Hepatocyte (in vitro differentiated cells): Measurements from ENCODE around the gene BCL7C. TPM values are rescaled to one million over a fixed set of nuclear protein-coding genes. Genes with fewer than 3 reads are reported as not detected.
"Not testable (repeated sequence)": the region's sequence is repeated elsewhere in the genome, so short reads cannot be mapped to it uniquely, and the experiment has no call there.

Experiments
- DNase-seq: peaks from one replicate; pipeline ENCODE4 v3.0.0-alpha.2; 2016; ENCODE audit warnings: low spot score
- H2AFZ ChIP-seq: fragments of 200-600 bp; sonication (generic); 2 replicates; pipeline ENCODE4 v1.6.0; 2016; ENCODE audit warnings: antibody characterized with exemption, mild to moderate bottlenecking
- H3K27ac ChIP-seq: fragments of 200-600 bp; sonication (generic); 2 replicates; pipeline ENCODE4 v1.5.1; 2016; ENCODE audit warnings: mild to moderate bottlenecking
- H3K27me3 ChIP-seq: fragments of 200-600 bp; sonication (generic); 2 replicates; pipeline ENCODE4 v1.6.1; 2016
- H3K36me3 ChIP-seq: fragments of 200-600 bp; sonication (generic); replicated peaks from 2 replicates; pipeline ENCODE4 v1.5.1; 2016; ENCODE audit warnings: low read depth; ENCODE audit not compliant: insufficient read depth
- H3K4me1 ChIP-seq: fragments of 200-600 bp; sonication (generic); 2 replicates; pipeline ENCODE4 v1.5.1; 2016; ENCODE audit warnings: mild to moderate bottlenecking, moderate library complexity; ENCODE audit not compliant: insufficient read depth
- H3K4me2 ChIP-seq: fragments of 200-600 bp; sonication (generic); 2 replicates; pipeline ENCODE4 v1.6.0; 2016
- H3K4me3 ChIP-seq: fragments of 200-600 bp; sonication (generic); 2 replicates; pipeline ENCODE4 v1.5.1; 2016; ENCODE audit warnings: mild to moderate bottlenecking
- H3K79me2 ChIP-seq: fragments of 200-600 bp; sonication (generic); 2 replicates; pipeline ENCODE4 v1.6.0; 2017; ENCODE audit warnings: mild to moderate bottlenecking
- H3K9me2 ChIP-seq: fragments of 200-600 bp; sonication (generic); replicated peaks from 2 replicates; pipeline ENCODE4 v1.6.0; 2017; ENCODE audit warnings: mild to moderate bottlenecking; ENCODE audit not compliant: insufficient read depth
- H3K9me3 ChIP-seq: fragments of 200-600 bp; sonication (generic); 2 replicates; pipeline ENCODE4 v1.5.1; 2016; ENCODE audit warnings: low read depth, mild to moderate bottlenecking
- H4K20me1 ChIP-seq: fragments of 200-600 bp; sonication (generic); 2 replicates; pipeline ENCODE4 v1.6.0; 2016; ENCODE audit warnings: mild to moderate bottlenecking; ENCODE audit not compliant: insufficient read depth, poor library complexity, severe bottlenecking
- EZH2 ChIP-seq: fragments of 200-600 bp; sonication (generic); IDR thresholded peaks from 2 replicates; pipeline ENCODE4 v1.6.1; 2016; ENCODE audit warnings: antibody characterized with exemption, mild to moderate bottlenecking, borderline replicate concordance
- EZH2phosphoT487 ChIP-seq: fragments of 200-600 bp; sonication (generic); IDR thresholded peaks from one replicate; pipeline ENCODE4 v1.6.1; 2018; ENCODE audit warnings: antibody characterized with exemption, mild to moderate bottlenecking, low read depth, moderate library complexity; ENCODE audit not compliant: unreplicated experiment, severe bottlenecking
- WGBS: methylation state at CpG from one replicate; pipeline ENCODE4 v1.1.6; 2016; ENCODE audit warnings: low lambda C conversion rate; ENCODE audit errors: missing lambda C conversion rate; 5-methylcytosine and 5-hydroxymethylcytosine counted together
- polyA plus RNA-seq: library from polyadenylated mRNA; unstranded; fragments of >200 nt; fragmentation: Nextera tagmentation; extraction: Ambion mirVana; gene quantifications from 2 replicates; pipeline ENCODE4 v1.2.1, GENCODE V29; 2016
- total RNA-seq: library from RNA; depleted of rRNA; stranded (reverse); fragments of >200 nt; gene quantifications from 2 replicates; pipeline ENCODE4 v1.2.3, GENCODE V29; 2014
- TF ChIP-seq, protein P1 (sequence below): fragments of 200-600 bp; sonication (generic); IDR thresholded peaks from 2 replicates; pipeline ENCODE4 v1.5.1; 2016; ENCODE audit warnings: antibody characterized with exemption, mild to moderate bottlenecking; ENCODE audit not compliant: poor library complexity

Gene BCL7C
- total RNA-seq, result 21.4 and 25.7 TPM in 2 replicates
- polyA plus RNA-seq, result 54.1 and 57.3 TPM in 2 replicates

DNA sequence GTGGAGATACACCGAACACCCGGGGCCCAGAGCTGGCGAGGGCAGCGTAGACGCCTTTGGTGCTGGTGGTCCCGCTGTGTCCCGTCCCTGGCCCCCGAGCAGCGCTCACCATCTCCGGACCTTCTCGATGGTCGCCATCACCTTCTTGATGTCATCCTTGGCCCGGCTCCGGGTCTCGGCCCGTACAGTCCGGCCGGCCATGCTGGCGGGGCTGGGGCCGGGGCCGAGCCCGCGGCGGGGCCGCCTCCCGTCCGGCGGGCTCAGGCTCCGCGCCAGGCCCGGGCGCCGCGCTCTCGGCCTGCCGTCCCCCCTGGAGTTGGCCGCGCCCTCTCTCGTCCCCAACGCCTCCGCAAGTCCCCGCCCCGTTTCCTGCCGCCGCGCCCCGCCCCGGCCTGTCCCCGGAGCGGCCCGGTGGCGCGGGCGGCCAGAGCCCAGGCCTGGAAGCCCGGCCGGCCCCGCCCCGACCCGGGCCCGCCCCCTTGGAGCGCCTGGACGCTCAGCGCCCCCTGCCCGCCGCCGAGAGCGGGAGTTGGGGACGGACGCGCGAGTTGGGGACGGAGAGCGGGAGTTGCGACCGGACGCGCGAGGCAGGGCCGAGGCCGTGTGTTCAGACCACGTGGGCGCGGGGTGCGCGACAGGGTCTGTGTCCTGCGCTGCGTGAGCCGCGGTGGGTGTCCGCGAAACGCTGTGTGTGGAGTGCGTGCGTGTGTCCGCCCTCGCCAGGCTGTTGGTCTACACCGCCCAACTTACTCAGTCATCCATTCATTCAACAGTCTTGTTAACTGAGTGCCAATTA, at the start of gene BCL7C:
TSS of gene BCL7C (minus strand) at position 334 of the 796 bp plus-strand sequence. CDS start at position 201, 133 bp downstream.
- Histone ChIP-seq H3K9me3 (no peaks in the 10 kb centered on the region), H3K4me2 (peak within 1 kb of the TSS; percentile 96), H3K4me3 (peak within 1 kb of the TSS; percentile 82), H2AFZ (peak within 1 kb of the TSS; percentile 86), H3K9me2 (no peaks in the 10 kb centered on the region), H3K4me1 (peaks cover 31% of the 10 kb centered on the region), H3K27ac (peak within 1 kb of the TSS; percentile 98), H4K20me1 (no peaks in the 10 kb centered on the region), H3K27me3 (no peaks in the 10 kb centered on the region), H3K36me3 (no peaks in the 10 kb centered on the region), H3K79me2 (peaks cover 23% of the 10 kb centered on the region)
- no peak for TF ChIP-seq EZH2phosphoT487
- TF ChIP-seq, protein P1, sequence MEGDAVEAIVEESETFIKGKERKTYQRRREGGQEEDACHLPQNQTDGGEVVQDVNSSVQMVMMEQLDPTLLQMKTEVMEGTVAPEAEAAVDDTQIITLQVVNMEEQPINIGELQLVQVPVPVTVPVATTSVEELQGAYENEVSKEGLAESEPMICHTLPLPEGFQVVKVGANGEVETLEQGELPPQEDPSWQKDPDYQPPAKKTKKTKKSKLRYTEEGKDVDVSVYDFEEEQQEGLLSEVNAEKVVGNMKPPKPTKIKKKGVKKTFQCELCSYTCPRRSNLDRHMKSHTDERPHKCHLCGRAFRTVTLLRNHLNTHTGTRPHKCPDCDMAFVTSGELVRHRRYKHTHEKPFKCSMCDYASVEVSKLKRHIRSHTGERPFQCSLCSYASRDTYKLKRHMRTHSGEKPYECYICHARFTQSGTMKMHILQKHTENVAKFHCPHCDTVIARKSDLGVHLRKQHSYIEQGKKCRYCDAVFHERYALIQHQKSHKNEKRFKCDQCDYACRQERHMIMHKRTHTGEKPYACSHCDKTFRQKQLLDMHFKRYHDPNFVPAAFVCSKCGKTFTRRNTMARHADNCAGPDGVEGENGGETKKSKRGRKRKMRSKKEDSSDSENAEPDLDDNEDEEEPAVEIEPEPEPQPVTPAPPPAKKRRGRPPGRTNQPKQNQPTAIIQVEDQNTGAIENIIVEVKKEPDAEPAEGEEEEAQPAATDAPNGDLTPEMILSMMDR, result peak; percentile 54
- WGBS, result 4% methylated on average over 40 of the region's 97 CpGs
- peak; percentile 97 for DNase-seq

DNA sequence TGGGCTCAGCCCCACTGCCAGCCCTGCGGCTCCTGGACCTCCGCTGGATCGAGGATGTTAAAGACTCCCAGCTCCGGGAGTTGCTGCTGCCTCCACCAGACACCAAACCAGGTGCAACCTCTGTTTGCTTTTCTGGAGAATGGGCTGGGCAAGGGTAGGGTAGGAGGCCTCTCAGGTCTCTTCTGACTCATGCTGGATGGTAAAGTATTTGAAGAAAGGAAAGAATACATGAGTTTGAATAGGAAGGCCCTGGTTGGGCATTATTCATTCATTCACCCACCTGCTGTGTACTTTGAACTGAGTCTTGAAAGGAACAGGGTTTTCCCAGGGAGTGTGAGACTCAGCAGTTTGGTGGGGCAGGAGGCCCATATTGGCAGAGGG, 48.5 kb upstream of the BCL7C start:
- H3K4me3 ChIP-seq, result no peak overlapping the region
- no peak overlapping the region for H2AFZ ChIP-seq
- H3K36me3 ChIP-seq, result no peaks in the 10 kb centered on the region
- H3K9me2 ChIP-seq, result no peaks in the 10 kb centered on the region
- H3K27me3 ChIP-seq, result no peaks in the 10 kb centered on the region
- TF ChIP-seq, protein P1, result no peak
- no peak for TF ChIP-seq EZH2phosphoT487
- no peak for TF ChIP-seq EZH2
- 87% methylated on average over 4 of the region's 4 CpGs for WGBS
- peak overlapping the region; percentile 66 for H3K4me2 ChIP-seq
- no peaks in the 10 kb centered on the region for H4K20me1 ChIP-seq
- peak overlapping the region; percentile 92 for H3K27ac ChIP-seq
- H3K79me2 ChIP-seq, result peaks cover 14% of the 10 kb centered on the region
- H3K4me1 ChIP-seq, result peaks cover 15% of the 10 kb centered on the region
- H3K9me3 ChIP-seq, result no peaks in the 10 kb centered on the region
- peak; percentile 59 for DNase-seq

DNA sequence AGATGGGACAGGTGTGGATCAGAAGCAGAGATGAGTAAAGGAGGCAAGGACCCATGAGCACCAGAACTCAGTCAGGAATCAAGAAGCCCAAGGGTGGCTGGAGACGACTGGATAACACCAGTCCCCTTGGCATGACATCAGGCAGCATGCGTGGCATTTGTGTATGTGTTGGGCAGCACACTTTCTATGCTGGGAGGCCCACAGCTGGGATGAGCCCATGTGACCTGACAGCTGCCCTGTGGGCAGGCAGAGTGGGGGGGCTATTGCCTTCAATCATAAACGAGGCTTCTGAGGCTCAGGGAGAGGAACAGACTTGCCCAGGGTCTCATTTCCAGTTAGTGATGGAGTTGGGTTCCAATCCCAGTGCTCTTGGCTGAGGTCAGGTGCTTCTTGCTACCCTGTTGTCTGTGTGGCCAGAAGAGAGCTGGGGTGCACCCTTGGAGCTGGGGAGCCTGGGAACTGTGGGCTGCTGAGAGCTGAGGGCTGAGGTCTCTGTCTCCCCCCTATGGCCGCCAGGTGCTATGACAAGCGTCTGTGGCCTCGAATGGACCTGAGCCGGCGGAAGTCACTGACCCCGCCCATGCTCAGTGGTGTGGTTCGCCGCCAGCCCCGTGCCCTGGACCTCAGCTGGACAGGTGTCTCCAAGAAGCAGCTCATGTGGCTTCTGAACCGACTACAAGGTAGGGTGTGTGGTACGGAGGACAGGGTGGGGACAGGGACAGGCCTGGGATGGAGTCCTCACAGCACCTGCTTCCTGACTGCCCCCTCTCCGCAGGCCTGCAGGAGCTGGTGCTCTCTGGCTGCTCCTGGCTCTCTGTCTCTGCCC, 47.9 kb upstream of the BCL7C start:
- 32% methylated on average over 15 of the region's 15 CpGs for WGBS
- Histone ChIP-seq H3K4me3 (no peak overlapping the region), H3K4me2 (peak overlapping the region; percentile 66), H3K36me3 (no peaks in the 10 kb centered on the region), H2AFZ (no peak overlapping the region), H3K4me1 (peaks cover 15% of the 10 kb centered on the region), H4K20me1 (no peaks in the 10 kb centered on the region), H3K79me2 (peaks cover 14% of the 10 kb centered on the region), H3K9me2 (no peaks in the 10 kb centered on the region), H3K9me3 (no peaks in the 10 kb centered on the region), H3K27me3 (no peaks in the 10 kb centered on the region), H3K27ac (peak overlapping the region; percentile 92)
- DNase-seq, result peak; percentile 89
- TF ChIP-seq EZH2phosphoT487, result no peak
- TF ChIP-seq, protein P1, result peak; percentile 82

DNA sequence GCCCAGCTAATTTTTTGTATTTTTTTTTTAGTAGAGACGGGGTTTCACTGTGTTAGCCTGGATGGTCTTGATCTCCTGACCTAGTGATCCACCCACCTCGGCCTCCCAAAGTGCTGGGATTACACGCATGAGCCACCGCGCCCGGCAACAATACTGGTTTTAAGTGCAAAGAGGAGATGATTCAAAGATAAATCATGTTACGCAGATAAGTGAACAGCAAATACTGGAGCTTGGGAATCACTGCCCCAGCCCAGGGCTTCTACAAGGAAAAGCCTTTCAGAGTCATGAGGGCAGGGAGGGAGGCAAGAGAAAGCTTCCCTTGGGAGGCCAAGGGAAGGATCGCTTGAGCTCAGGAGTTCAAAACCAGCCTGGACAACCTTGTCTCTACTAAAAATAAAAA, 45.7 kb upstream of the BCL7C start:
- H3K9me3 ChIP-seq, H3K4me2 ChIP-seq: not testable (repeated sequence)

More for the DNA sequence above, 45.7 kb upstream of the BCL7C start:
- DNase-seq, H2AFZ ChIP-seq, H4K20me1 ChIP-seq, H3K36me3 ChIP-seq, H3K27me3 ChIP-seq, H3K27ac ChIP-seq, H3K9me2 ChIP-seq, H3K4me3 ChIP-seq: not testable (repeated sequence)
- H3K4me1 ChIP-seq, result peaks cover 15% of the 10 kb centered on the region
- WGBS, result 85% methylated on average over 7 of the region's 8 CpGs
- peaks cover 11% of the 10 kb centered on the region for H3K79me2 ChIP-seq
